SU-DHL-6 (cell line): ENCODE measurements around the gene SLC23A1.

ENCODE experiments used
- H2AFZ ChIP-seq: fragments of 200-600 bp; sonication (generic); 2 replicates; pipeline ENCODE4 v1.6.1; 2014; ENCODE audit warnings: low read depth, mild to moderate bottlenecking, moderate library complexity, mixed read lengths, antibody characterized with exemption, low read length; ENCODE audit not compliant: severe bottlenecking
- H3F3A ChIP-seq: fragments of 200-600 bp; shearing (Covaris generic); 2 replicates; pipeline ENCODE4 v1.6.0; 2016; ENCODE audit warnings: antibody characterized with exemption, mild to moderate bottlenecking; ENCODE audit not compliant: insufficient read depth
- H3K27ac ChIP-seq: fragments of 200-600 bp; sonication (generic); 2 replicates; pipeline ENCODE4 v1.5.1; 2016; ENCODE audit warnings: low read depth, mild to moderate bottlenecking, low read length, moderate library complexity, mixed read lengths
- H3K27me3 ChIP-seq: fragments of 200-600 bp; sonication (generic), shearing (Covaris generic); 2 replicates; pipeline ENCODE4 v1.6.0; 2014; ENCODE audit warnings: mild to moderate bottlenecking, low read length
- H3K36me3 ChIP-seq: fragments of 200-600 bp; sonication (generic); 2 replicates; pipeline ENCODE4 v1.6.1; 2014; ENCODE audit warnings: mild to moderate bottlenecking, low read length, mixed read lengths
- H3K4me2 ChIP-seq: fragments of 300-600, 200-600 bp; shearing (Covaris generic), sonication (generic); 2 replicates; pipeline ENCODE4 v1.6.0; 2014; ENCODE audit warnings: low read length, low read depth, mild to moderate bottlenecking; ENCODE audit not compliant: poor library complexity, severe bottlenecking
- H3K4me3 ChIP-seq: fragments of 200-600 bp; sonication (generic); 2 replicates; pipeline ENCODE4 v1.5.1; 2014; ENCODE audit warnings: antibody characterized with exemption, low read length, mild to moderate bottlenecking, mixed read lengths; ENCODE audit not compliant: insufficient read depth, poor library complexity, severe bottlenecking
- H3K79me2 ChIP-seq: fragments of 200-600 bp; sonication (generic); 2 replicates; pipeline ENCODE4 v1.6.1; 2014; ENCODE audit warnings: mild to moderate bottlenecking, low read length, moderate library complexity; ENCODE audit not compliant: insufficient read depth
- H3K9ac ChIP-seq: fragments of 200-600 bp; sonication (generic); 2 replicates; pipeline ENCODE4 v1.7.0; 2014; ENCODE audit warnings: mild to moderate bottlenecking, low read length
- H3K9me2 ChIP-seq: fragments of 200-600 bp; sonication (generic); replicated peaks from 2 replicates; pipeline ENCODE4 v1.6.1; 2014; ENCODE audit warnings: low read length; ENCODE audit not compliant: insufficient read depth
- H3K9me3 ChIP-seq: fragments of 200-600 bp; sonication (generic); 2 replicates; pipeline ENCODE4 v1.6.1; 2014; ENCODE audit warnings: low read length, mixed read lengths; ENCODE audit not compliant: insufficient read depth
- H4K20me1 ChIP-seq: fragments of 200-600 bp; sonication (generic); 2 replicates; pipeline ENCODE4 v1.6.1; 2014; ENCODE audit warnings: low read depth, mild to moderate bottlenecking, antibody characterized with exemption, low read length, moderate library complexity, mixed read lengths
- CTCF ChIP-seq: fragments of 200-600 bp; sonication (generic); IDR thresholded peaks from one replicate; pipeline ENCODE4 v1.5.1; 2017; ENCODE audit warnings: antibody characterized with exemption, mild to moderate bottlenecking, low read length, moderate library complexity; ENCODE audit not compliant: insufficient read depth, poor library complexity, severe bottlenecking
- EZH2phosphoT487 ChIP-seq: fragments of 200-600 bp; sonication (generic), shearing (Covaris generic); conservative IDR thresholded peaks from 2 replicates; pipeline ENCODE4 v1.6.1; 2018; ENCODE audit warnings: mild to moderate bottlenecking, antibody characterized with exemption, low read length, moderate library complexity, mixed read lengths

The SLC23A1 gene

DNA sequence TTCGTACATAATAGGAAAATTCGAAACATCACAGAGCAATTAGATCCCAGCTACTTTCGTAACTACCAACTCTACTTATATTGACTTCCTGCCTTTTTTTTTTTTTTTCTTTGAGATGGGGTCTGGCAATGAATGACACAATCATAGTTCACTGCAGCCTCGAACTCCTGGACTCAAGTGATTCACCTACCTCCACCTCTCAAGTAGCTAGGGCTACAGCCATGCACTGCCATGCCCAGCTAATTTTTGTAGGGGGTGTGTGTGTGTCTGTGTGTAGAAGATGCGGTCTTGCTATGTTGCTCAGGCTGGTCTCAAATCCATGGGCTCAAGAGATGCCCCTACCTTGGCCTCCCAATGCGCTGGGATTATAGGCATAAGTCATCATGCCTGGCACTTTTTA is 47.3 kb downstream of the SLC23A1 start:
- peaks cover 6% of the 10 kb centered on the region; the same call in 1 of the 2 replicates for H4K20me1 ChIP-seq
- no peaks in the 10 kb centered on the region for H3K9me3 ChIP-seq
- no peaks in the 10 kb centered on the region for H3K27me3 ChIP-seq
- H3F3A ChIP-seq: peaks cover 60% of the 10 kb centered on the region
- TF ChIP-seq CTCF (no peak), EZH2phosphoT487 (no peak)
- H3K4me3 ChIP-seq: no peak overlapping the region
- H3K79me2 ChIP-seq: no peaks in the 10 kb centered on the region
- peaks cover 16% of the 10 kb centered on the region for H3K36me3 ChIP-seq
- no peak overlapping the region for H3K9ac ChIP-seq
- H2AFZ ChIP-seq: no peak overlapping the region
- H3K4me2 ChIP-seq: no peak overlapping the region
- H3K27ac ChIP-seq: no peak overlapping the region
- H3K9me2 ChIP-seq: no peaks in the 10 kb centered on the region
